Transverse colon (tissue), 4 donors: ENCODE measurements around the gene EED. TPM values are rescaled to one million over a fixed set of nuclear protein-coding genes. Genes with fewer than 3 reads are reported as not detected.

ENCODE experiments used
- DNase-seq: peaks from one replicate; pipeline ENCODE4 v3.0.0-alpha.2; 2019
- H3K27ac ChIP-seq, 4 donors: fragments of 200-600 bp; sonication (generic); 2 replicates each; pipeline ENCODE4 v1.5.1; 2016 to 2018; ENCODE audit warnings: inconsistent platforms in 4 of 4
- H3K27me3 ChIP-seq: fragments of 200-600 bp; sonication (generic); 2 replicates; pipeline ENCODE4 v1.5.1; 2017; ENCODE audit warnings: inconsistent platforms
- H3K36me3 ChIP-seq, 4 donors: fragments of 200-600 bp; sonication (generic); 2 replicates each; pipeline ENCODE4 v1.5.1; 2017 to 2019; ENCODE audit warnings: inconsistent platforms in 4 of 4
- H3K4me1 ChIP-seq, 4 donors: fragments of 200-600 bp; sonication (generic); 2 replicates each; pipeline ENCODE4 v1.5.1; 2017 to 2020; ENCODE audit warnings: inconsistent platforms in 4 of 4
- H3K4me3 ChIP-seq, 4 donors: fragments of 200-600 bp; sonication (generic); 1 replicate in 1 of 4; 2 replicates in 3 of 4; pipeline versions ENCODE4 v1.5.1 to v1.6.1; 2017 to 2019; ENCODE audit warnings: inconsistent platforms in 4 of 4
- H3K9me3 ChIP-seq, 2 donors: fragments of 200-600 bp; sonication (generic); 2 replicates each; pipeline ENCODE4 v1.5.1; 2017 to 2019; ENCODE audit warnings: inconsistent platforms in 2 of 2
- EP300 ChIP-seq: sonication (generic); formaldehyde crosslinking; IDR thresholded peaks from one replicate; pipeline ENCODE4 v1.6.1; 2017; ENCODE audit warnings: antibody characterized with exemption, low read depth
- POLR2A ChIP-seq: fragments of 450-650 bp; IDR thresholded peaks from one replicate; pipeline ENCODE4 v1.6.1; 2016; ENCODE audit warnings: antibody characterized with exemption, mild to moderate bottlenecking, moderate library complexity
- POLR2AphosphoS5 ChIP-seq, 3 donors: sonication (generic); formaldehyde crosslinking; IDR thresholded peaks; one replicate each; pipeline ENCODE4 v1.6.1; 2016; ENCODE audit warnings: antibody characterized with exemption in 3 of 3
- WGBS, 2 donors: methylation state at CpG; one replicate each; pipeline ENCODE4 v1.1.5; 2018; ENCODE audit warnings: low coverage in 1 of 2; 5-methylcytosine and 5-hydroxymethylcytosine counted together
- in situ Hi-C, 4 donors: fragments of 200-750 bp; cut with MboI; loops; one replicate each; pipeline versions ENCODE4 v1.15.0 to v1.15.1; 2017; ENCODE audit warnings: low sequenced_read_pairs in 3 of 4, low pct_ligation_motif_present in 1 of 4, low pct_unique_long_range_greater_than_20kb in 1 of 4
- intact Hi-C: fragments of 100-400 bp; cut with DNase I; formaldehyde crosslinking; loops from one replicate; pipeline ENCODE4 v1.15.1; 2023; ENCODE audit warnings: low total_unique reads
- total RNA-seq, 4 donors: library from RNA; depleted of rRNA; stranded (reverse); fragments of >200 nt; gene quantifications; one replicate each; pipeline ENCODE4 v1.1.0, GENCODE V29; 2016
- TF ChIP-seq, protein P1 (sequence below), 5 experiments: fragments of 200-600 bp in 3 of 5; fragments of 450-650 bp in 2 of 5; sonication (generic) in 3 of 5; IDR thresholded peaks; 1 replicate in 2 of 5; 2 replicates in 3 of 5; pipeline ENCODE4 v1.5.1; 2016 to 2017; ENCODE audit warnings: antibody characterized with exemption in 5 of 5, inconsistent platforms in 3 of 5, mild to moderate bottlenecking in 2 of 5, moderate library complexity in 1 of 5

Gene EED
- total RNA-seq, 4 donors from 2014 or later: 2.8 to 43.5 (median 23.5) TPM

GRCh38 chr11:86218125-86219084 is 26.1 kb upstream of the EED start:
- in situ Hi-C loops (loop anchor here (10.0 to 25.0 kb wide), 4 partner anchors 281 to 364 kb away; partner anchors contain the start of gene CCDC83 (in 4 of the 4)), intact Hi-C loops (loop anchor here (2.0 to 10.0 kb wide), 2 partner anchors 278 to 364 kb away; partner anchors contain the start of gene CCDC83)
- no peaks in the 10 kb centered on the region for H3K9me3 ChIP-seq
- WGBS, 2 donors: 22 to 26% methylated on average over 5 to 14 of the region's 14 CpGs
- H3K27me3 ChIP-seq: no peaks in the 10 kb centered on the region
- TF ChIP-seq POLR2A (no peak), POLR2AphosphoS5 (IDR thresholded peaks at IDR 0.05) (no peak)
- TF ChIP-seq, protein P1, sequence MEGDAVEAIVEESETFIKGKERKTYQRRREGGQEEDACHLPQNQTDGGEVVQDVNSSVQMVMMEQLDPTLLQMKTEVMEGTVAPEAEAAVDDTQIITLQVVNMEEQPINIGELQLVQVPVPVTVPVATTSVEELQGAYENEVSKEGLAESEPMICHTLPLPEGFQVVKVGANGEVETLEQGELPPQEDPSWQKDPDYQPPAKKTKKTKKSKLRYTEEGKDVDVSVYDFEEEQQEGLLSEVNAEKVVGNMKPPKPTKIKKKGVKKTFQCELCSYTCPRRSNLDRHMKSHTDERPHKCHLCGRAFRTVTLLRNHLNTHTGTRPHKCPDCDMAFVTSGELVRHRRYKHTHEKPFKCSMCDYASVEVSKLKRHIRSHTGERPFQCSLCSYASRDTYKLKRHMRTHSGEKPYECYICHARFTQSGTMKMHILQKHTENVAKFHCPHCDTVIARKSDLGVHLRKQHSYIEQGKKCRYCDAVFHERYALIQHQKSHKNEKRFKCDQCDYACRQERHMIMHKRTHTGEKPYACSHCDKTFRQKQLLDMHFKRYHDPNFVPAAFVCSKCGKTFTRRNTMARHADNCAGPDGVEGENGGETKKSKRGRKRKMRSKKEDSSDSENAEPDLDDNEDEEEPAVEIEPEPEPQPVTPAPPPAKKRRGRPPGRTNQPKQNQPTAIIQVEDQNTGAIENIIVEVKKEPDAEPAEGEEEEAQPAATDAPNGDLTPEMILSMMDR (IDR thresholded peaks at IDR 0.05): peak; percentile 79 to 89 (median 82)
- peak; percentile 75 for DNase-seq
- H3K27ac ChIP-seq: no peak overlapping the region
- H3K4me3 ChIP-seq: peak overlapping the region in 1 of 4 donors; percentile 10
- H3K36me3 ChIP-seq: no peaks in the 10 kb centered on the region
- peaks cover 0 to 11% (median 5%) of the 10 kb centered on the region in 4 donors for H3K4me1 ChIP-seq

DNA sequence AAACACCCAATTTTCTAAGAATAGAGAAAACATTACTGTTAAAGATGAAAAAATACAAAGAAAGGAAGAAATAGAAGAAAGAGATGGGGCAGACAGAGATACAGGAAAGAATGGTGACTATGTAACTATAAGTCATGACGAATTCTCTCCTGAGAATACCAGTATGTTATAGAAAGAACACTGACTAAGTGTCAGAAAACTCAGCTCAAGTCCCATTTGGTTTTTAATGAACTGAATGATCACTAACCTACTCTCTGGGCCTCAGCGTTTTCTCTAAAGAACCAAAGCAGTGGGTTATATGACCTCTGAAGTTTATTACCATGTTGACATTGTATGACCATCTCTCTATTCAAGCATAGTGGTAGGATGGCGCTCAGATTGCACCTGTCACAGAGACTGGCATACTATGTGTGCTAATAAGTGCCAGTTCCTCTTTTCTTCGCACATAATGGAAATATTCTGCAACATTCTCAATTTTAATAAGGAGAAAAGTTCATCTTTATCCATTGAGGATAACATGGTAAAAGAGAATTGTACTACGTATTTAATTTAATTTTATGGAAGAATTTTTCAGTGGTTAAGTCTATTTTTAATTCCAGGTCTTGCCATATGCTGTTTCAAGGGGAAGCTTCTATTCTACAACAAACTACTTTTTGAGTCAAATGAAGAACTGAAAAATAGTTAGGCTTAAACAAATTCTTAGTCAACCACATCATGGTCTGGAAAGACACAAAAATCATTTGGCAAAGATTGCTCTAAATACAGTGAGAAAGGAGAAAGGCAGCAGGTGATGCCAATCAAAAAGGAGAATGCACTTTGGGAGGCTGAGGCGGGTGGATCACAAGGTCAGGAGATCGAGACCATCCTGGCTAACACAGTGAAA is 25.0 kb upstream of the EED start:
- Histone ChIP-seq H3K9me3 (no peaks in the 10 kb centered on the region), H3K36me3 (no peaks in the 10 kb centered on the region), H3K4me1 (peaks cover 0 to 11% (median 5%) of the 10 kb centered on the region in 4 donors), H3K27ac (no peak overlapping the region), H3K27me3 (no peaks in the 10 kb centered on the region), H3K4me3 (no peak overlapping the region)
- TF ChIP-seq POLR2A (no peak), EP300 (no peak), POLR2AphosphoS5 (IDR thresholded peaks at IDR 0.05) (no peak)
- TF ChIP-seq, protein P1 (IDR thresholded peaks at IDR 0.05): no peak
- WGBS, 2 donors: 70 to 79% methylated on average over 5 to 7 of the region's 7 CpGs
- in situ Hi-C loops: loop anchor here (10.0 to 25.0 kb wide), 4 partner anchors 282 to 365 kb away; partner anchors contain the start of gene CCDC83 (in 4 of the 4)
- DNase-seq: no peak
- intact Hi-C loops: loop anchor here (2.0 to 10.0 kb wide), 2 partner anchors 279 to 365 kb away; partner anchors contain the start of gene CCDC83

- no peak for DNase-seq
- in situ Hi-C loops (loop anchor here in 1 of 4 donors (25.0 kb wide), 2 partner anchors 283 to 358 kb away; partner anchors contain the start of gene CCDC83), intact Hi-C loops (no loop called here)
- Histone ChIP-seq H3K4me1 (peaks cover 0 to 11% (median 5%) of the 10 kb centered on the region in 4 donors), H3K36me3 (no peaks in the 10 kb centered on the region), H3K27ac (no peak overlapping the region), H3K9me3 (peaks cover 0 to 2% of the 10 kb centered on the region in 2 donors), H3K27me3 (no peaks in the 10 kb centered on the region), H3K4me3 (no peak overlapping the region)
- TF ChIP-seq EP300 (no peak), POLR2A (no peak), POLR2AphosphoS5 (IDR thresholded peaks at IDR 0.05) (no peak)
- TF ChIP-seq, protein P1 (IDR thresholded peaks at IDR 0.05): no peak
- 76 to 94% methylated on average over 1 of the region's 1 CpG for WGBS, 2 donors
Observed at GRCh38 chr11:86220653-86221052, 23.9 kb upstream of the EED start.
